ENCODE results near the gene ZFP36L2.

The ZFP36L2 gene

GRCh38 chr2:43223521-43224001 lies 2.8 kb downstream of the ZFP36L2 start:
- DNase-seq (ENCODE audit: low read depth) = no peak

GRCh38 chr2:43222475-43223309 lies 3.7 kb downstream of the ZFP36L2 start:
- DNase-seq (ENCODE audit: low read depth) = no peak

GRCh38 chr2:43221763-43222474 lies 4.5 kb downstream of the ZFP36L2 start:
- peak; percentile 39 for DNase-seq (ENCODE audit: low read depth)

- no peak for DNase-seq (ENCODE audit: low read depth)
Measured at GRCh38 chr2:43221124-43221762, 5.2 kb downstream of the ZFP36L2 start.

GRCh38 chr2:43220760-43221123 lies 5.7 kb downstream of the ZFP36L2 start:
- DNase-seq (ENCODE audit: low read depth) = no peak

- DNase-seq (ENCODE audit: low read depth) = no peak
Measured at GRCh38 chr2:43220229-43220751, 6.1 kb downstream of the ZFP36L2 start.

- peak; percentile 51 for DNase-seq (ENCODE audit: low read depth)
Measured at GRCh38 chr2:43219383-43220228, 6.8 kb downstream of the ZFP36L2 start.

- DNase-seq (ENCODE audit: low read depth) = peak; percentile 63
Measured at GRCh38 chr2:43218702-43219382, 7.6 kb downstream of the ZFP36L2 start.

GRCh38 chr2:43218155-43218701 lies 8.2 kb downstream of the ZFP36L2 start:
- no peak for DNase-seq (ENCODE audit: low read depth)

- no peak for DNase-seq (ENCODE audit: low read depth)
Measured at GRCh38 chr2:43217228-43218154, 8.9 kb downstream of the ZFP36L2 start.

- DNase-seq (ENCODE audit: low read depth) = no peak
Measured at GRCh38 chr2:43216629-43217028, 9.8 kb downstream of the ZFP36L2 start.

- DNase-seq (ENCODE audit: low read depth) = no peak
Measured at GRCh38 chr2:43215673-43216255, 10.6 kb downstream of the ZFP36L2 start.

GRCh38 chr2:43214253-43214652 lies 12.2 kb downstream of the ZFP36L2 start:
- no peak for DNase-seq (ENCODE audit: low read depth)

GRCh38 chr2:43212931-43213330 lies 13.5 kb downstream of the ZFP36L2 start:
- no peak for DNase-seq (ENCODE audit: low read depth)

GRCh38 chr2:43212216-43212835 lies 14.1 kb downstream of the ZFP36L2 start:
- no peak for DNase-seq (ENCODE audit: low read depth)

GRCh38 chr2:43210467-43211303 lies 15.7 kb downstream of the ZFP36L2 start:
- DNase-seq (ENCODE audit: low read depth) = no peak

GRCh38 chr2:43210125-43210466 lies 16.3 kb downstream of the ZFP36L2 start:
- no peak for DNase-seq (ENCODE audit: low read depth)

GRCh38 chr2:43209204-43209717 lies 17.1 kb downstream of the ZFP36L2 start:
- DNase-seq (ENCODE audit: low read depth) = no peak
